KMS-11 (cell line): ENCODE data around the gene GLA.

Experiments used
- H2AFZ ChIP-seq: fragments of 200-600 bp; sonication (generic); 2 replicates; pipeline ENCODE4 v1.6.1; 2016; ENCODE audit warnings: antibody characterized with exemption, mixed run types, low read depth
- H3K27ac ChIP-seq: fragments of 200-600 bp; sonication (generic); 2 replicates; pipeline ENCODE4 v1.6.1; 2016; ENCODE audit warnings: mild to moderate bottlenecking, mixed run types
- H3K27me3 ChIP-seq: fragments of 200-600 bp; sonication (generic); 2 replicates; pipeline ENCODE4 v1.6.1; 2017; ENCODE audit warnings: mild to moderate bottlenecking, low read depth, mixed run types, moderate library complexity; ENCODE audit not compliant: insufficient read depth
- H3K36me3 ChIP-seq: fragments of 200-600 bp; sonication (generic); 2 replicates; pipeline ENCODE4 v1.6.1; 2017; ENCODE audit warnings: mild to moderate bottlenecking, mixed run types; ENCODE audit not compliant: insufficient read depth
- H3K4me1 ChIP-seq: fragments of 200-600 bp; sonication (generic); 2 replicates; pipeline ENCODE4 v1.6.1; 2016; ENCODE audit warnings: mild to moderate bottlenecking, low read depth, mixed run types; ENCODE audit not compliant: poor library complexity, severe bottlenecking
- H3K4me2 ChIP-seq: fragments of 200-600 bp; sonication (generic); 2 replicates; pipeline ENCODE4 v1.7.0; 2016; ENCODE audit warnings: mild to moderate bottlenecking, mixed run types
- H3K4me3 ChIP-seq: fragments of 200-600 bp; sonication (generic); IDR thresholded peaks from 2 replicates; pipeline ENCODE4 v1.6.1; 2017; ENCODE audit warnings: low read depth, low read length, mixed read lengths; ENCODE audit not compliant: insufficient read depth
- H3K79me2 ChIP-seq: fragments of 200-600 bp; sonication (generic); 2 replicates; pipeline ENCODE4 v1.6.1; 2016; ENCODE audit warnings: low read depth, mixed run types; ENCODE audit not compliant: insufficient read depth
- H3K9ac ChIP-seq: fragments of 200-600 bp; sonication (generic); 2 replicates; pipeline ENCODE4 v1.6.1; 2016; ENCODE audit warnings: mild to moderate bottlenecking, mixed run types
- H4K20me1 ChIP-seq: fragments of 200-600 bp; sonication (generic); 2 replicates; pipeline ENCODE4 v1.6.1; 2016; ENCODE audit warnings: mild to moderate bottlenecking, mixed run types; ENCODE audit not compliant: insufficient read depth
- CTCF ChIP-seq: fragments of 200-600 bp; sonication (generic); conservative IDR thresholded peaks from 2 replicates; pipeline ENCODE4 v1.6.1; 2017; ENCODE audit warnings: low read depth, mild to moderate bottlenecking, antibody characterized with exemption, low read length, moderate library complexity, mixed read lengths

Gene GLA

GRCh38 chrX:101393530-101394305 lies 14.0 kb downstream of the GLA start:
- Histone ChIP-seq H4K20me1 (no peaks in the 10 kb centered on the region), H2AFZ (no peak overlapping the region), H3K27ac (no peak overlapping the region), H3K27me3 (no peaks in the 10 kb centered on the region), H3K4me2 (no peak overlapping the region), H3K9ac (no peak overlapping the region), H3K4me1 (peaks cover 11% of the 10 kb centered on the region), H3K36me3 (peaks cover 11% of the 10 kb centered on the region; the same call in 1 of the 2 replicates), H3K4me3 (no peak overlapping the region), H3K79me2 (peaks cover 27% of the 10 kb centered on the region)
- TF ChIP-seq CTCF: no peak

GRCh38 chrX:101391831-101392230 lies 15.9 kb downstream of the GLA start:
- H3K4me3 ChIP-seq: no peak overlapping the region
- peak overlapping the region; percentile 91 for H3K27ac ChIP-seq
- no peak for TF ChIP-seq CTCF
- peaks cover 11% of the 10 kb centered on the region; the same call in 1 of the 2 replicates for H3K36me3 ChIP-seq
- peak overlapping the region; percentile 68 for H3K4me2 ChIP-seq
- H2AFZ ChIP-seq: no peak overlapping the region
- H4K20me1 ChIP-seq: no peaks in the 10 kb centered on the region
- H3K79me2 ChIP-seq: peaks cover 27% of the 10 kb centered on the region
- H3K4me1 ChIP-seq: peaks cover 11% of the 10 kb centered on the region
- H3K27me3 ChIP-seq: no peaks in the 10 kb centered on the region
- peak overlapping the region; percentile 98 for H3K9ac ChIP-seq

GRCh38 chrX:101390664-101391525 lies 16.8 kb downstream of the GLA start, which contains the start of gene RPL36A:
Gene RPL36A, plus strand, starts transcription at chrX:101391011. Its CDS starts 33 bp downstream, at chrX:101391044.
- H3K27ac ChIP-seq: peak within 1 kb of the TSS; percentile 91
- H2AFZ ChIP-seq: peak within 1 kb of the TSS; percentile 91
- no peak within 1 kb of the TSS for H3K4me3 ChIP-seq
- peaks cover 27% of the 10 kb centered on the region for H3K79me2 ChIP-seq
- peak; percentile 37; the same call in 1 of the 2 replicates for TF ChIP-seq CTCF
- peaks cover 11% of the 10 kb centered on the region for H3K4me1 ChIP-seq
- H4K20me1 ChIP-seq: no peaks in the 10 kb centered on the region
- H3K4me2 ChIP-seq: peak within 1 kb of the TSS; percentile 68
- H3K9ac ChIP-seq: peak within 1 kb of the TSS; percentile 98
- peaks cover 11% of the 10 kb centered on the region; the same call in 1 of the 2 replicates for H3K36me3 ChIP-seq
- H3K27me3 ChIP-seq: no peaks in the 10 kb centered on the region

GRCh38 chrX:101388604-101389003 lies 19.1 kb downstream of the GLA start:
- Histone ChIP-seq H3K36me3 (peaks cover 11% of the 10 kb centered on the region; the same call in 1 of the 2 replicates), H3K4me2 (no peak overlapping the region), H3K4me3 (no peak overlapping the region), H3K9ac (no peak overlapping the region), H3K27ac (no peak overlapping the region), H3K4me1 (peaks cover 14% of the 10 kb centered on the region), H4K20me1 (no peaks in the 10 kb centered on the region), H3K27me3 (no peaks in the 10 kb centered on the region), H3K79me2 (peaks cover 24% of the 10 kb centered on the region), H2AFZ (no peak overlapping the region)
- TF ChIP-seq CTCF: no peak
